Measurements from ENCODE around the gene FMNL3.

DNA sequence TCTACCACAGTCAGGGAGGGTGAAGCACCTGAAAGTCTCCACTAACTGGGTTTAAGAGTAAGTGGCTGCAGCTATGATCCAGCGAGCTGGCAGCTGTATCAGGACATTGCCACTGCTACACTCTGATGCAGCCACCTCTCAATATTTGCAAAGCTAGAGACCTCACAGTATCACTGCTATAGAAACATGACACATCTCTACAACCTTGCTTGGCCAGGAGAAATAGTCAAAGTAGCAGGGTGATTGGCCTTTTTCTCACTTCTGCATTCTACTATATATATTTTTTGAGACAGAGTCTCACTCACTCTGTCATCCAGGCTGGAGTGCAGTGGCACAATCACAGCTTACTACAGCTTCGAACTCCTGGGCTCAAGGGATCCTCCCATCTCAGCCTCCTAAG lies 9.3 kb upstream of the FMNL3 start:
- TF ChIP-seq, protein P1, sequence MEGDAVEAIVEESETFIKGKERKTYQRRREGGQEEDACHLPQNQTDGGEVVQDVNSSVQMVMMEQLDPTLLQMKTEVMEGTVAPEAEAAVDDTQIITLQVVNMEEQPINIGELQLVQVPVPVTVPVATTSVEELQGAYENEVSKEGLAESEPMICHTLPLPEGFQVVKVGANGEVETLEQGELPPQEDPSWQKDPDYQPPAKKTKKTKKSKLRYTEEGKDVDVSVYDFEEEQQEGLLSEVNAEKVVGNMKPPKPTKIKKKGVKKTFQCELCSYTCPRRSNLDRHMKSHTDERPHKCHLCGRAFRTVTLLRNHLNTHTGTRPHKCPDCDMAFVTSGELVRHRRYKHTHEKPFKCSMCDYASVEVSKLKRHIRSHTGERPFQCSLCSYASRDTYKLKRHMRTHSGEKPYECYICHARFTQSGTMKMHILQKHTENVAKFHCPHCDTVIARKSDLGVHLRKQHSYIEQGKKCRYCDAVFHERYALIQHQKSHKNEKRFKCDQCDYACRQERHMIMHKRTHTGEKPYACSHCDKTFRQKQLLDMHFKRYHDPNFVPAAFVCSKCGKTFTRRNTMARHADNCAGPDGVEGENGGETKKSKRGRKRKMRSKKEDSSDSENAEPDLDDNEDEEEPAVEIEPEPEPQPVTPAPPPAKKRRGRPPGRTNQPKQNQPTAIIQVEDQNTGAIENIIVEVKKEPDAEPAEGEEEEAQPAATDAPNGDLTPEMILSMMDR (IDR thresholded peaks at IDR 0.05; ENCODE audit: insufficient read depth, low read depth, low read length) = no peak
- no peak for TF ChIP-seq EZH2 (IDR thresholded peaks at IDR 0.05; ENCODE audit: insufficient read depth, low read length)

Measured in astrocyte (in vitro differentiated cells and primary cell).